ENCODE data around the gene XPR1. TPM values are rescaled to one million over a fixed set of nuclear protein-coding genes. Genes with fewer than 3 reads are reported as not detected.
"Not testable (repeated sequence)": the region's sequence is repeated elsewhere in the genome, so short reads cannot be mapped to it uniquely, and the experiment has no call there.

Gene XPR1
- total RNA-seq, 1 experiment from 2014 or later: 30.7 TPM

- H3K4me1 ChIP-seq (ENCODE audit: insufficient read depth, low read length, poor library complexity, severe bottlenecking): peaks cover 5% of the 10 kb centered on the region
- POLR2A ChIA-PET (ENCODE audit: low non-redundant PET): no interaction called here
- no peaks in the 10 kb centered on the region for H3K36me3 ChIP-seq (ENCODE audit: insufficient read depth, low read length, poor library complexity, severe bottlenecking)
- peak; percentile 54 for DNase-seq (ENCODE audit: low spot score)
- H3K27ac ChIP-seq (ENCODE audit: low read depth, low read length, poor library complexity, severe bottlenecking): peak overlapping the region; percentile 21
- H3K4me3 ChIP-seq (ENCODE audit: low read depth, low read length, poor library complexity, severe bottlenecking): no peak overlapping the region
- no peak for TF ChIP-seq CTCF (conservative IDR thresholded peaks at IDR 0.05; ENCODE audit: low read depth, low read length)
- TF ChIP-seq EZH2 (IDR thresholded peaks at IDR 0.05; ENCODE audit: borderline replicate concordance, low read depth, low read length, poor library complexity, severe bottlenecking): no peak
- H3K27me3 ChIP-seq (replicated peaks; ENCODE audit: insufficient read depth, low read depth, low read length, poor library complexity): no peaks in the 10 kb centered on the region
- peaks cover 8% of the 10 kb centered on the region for H3K9me3 ChIP-seq (ENCODE audit: low read depth, low read length, poor library complexity, severe bottlenecking)
- intact Hi-C loops (cut with micrococcal nuclease; ENCODE audit: unreplicated experiment): no loop called here
- CTCF ChIA-PET: no interaction called here
- BruUV-seq (replicated peaks): no TSS peak
Measured at GRCh38 chr1:180674603-180675530, 43.0 kb downstream of the XPR1 start.

- TF ChIP-seq CTCF (conservative IDR thresholded peaks at IDR 0.05; ENCODE audit: low read depth, low read length): no peak
- no peak for TF ChIP-seq EZH2 (IDR thresholded peaks at IDR 0.05; ENCODE audit: borderline replicate concordance, low read depth, low read length, poor library complexity, severe bottlenecking)
- ChIA-PET CTCF (no interaction called here), POLR2A (ENCODE audit: low non-redundant PET) (no interaction called here)
- no peak overlapping the region for H3K4me3 ChIP-seq (ENCODE audit: low read depth, low read length, poor library complexity, severe bottlenecking)
- peaks cover 4% of the 10 kb centered on the region for H3K9me3 ChIP-seq (ENCODE audit: low read depth, low read length, poor library complexity, severe bottlenecking)
- peaks cover 5% of the 10 kb centered on the region for H3K4me1 ChIP-seq (ENCODE audit: insufficient read depth, low read length, poor library complexity, severe bottlenecking)
- H3K36me3 ChIP-seq (ENCODE audit: insufficient read depth, low read length, poor library complexity, severe bottlenecking): no peaks in the 10 kb centered on the region
- peak; percentile 87 for DNase-seq (ENCODE audit: low spot score)
- no TSS peak for BruUV-seq (replicated peaks)
- H3K27me3 ChIP-seq (replicated peaks; ENCODE audit: insufficient read depth, low read depth, low read length, poor library complexity): no peaks in the 10 kb centered on the region
- no peak overlapping the region for H3K27ac ChIP-seq (ENCODE audit: low read depth, low read length, poor library complexity, severe bottlenecking)
- intact Hi-C loops (cut with micrococcal nuclease; ENCODE audit: unreplicated experiment): no loop called here
Measured at GRCh38 chr1:180675586-180675985, 43.8 kb downstream of the XPR1 start.

GRCh38 chr1:180680558-180681144, 48.8 kb downstream of the XPR1 start:
- ChIA-PET POLR2A (ENCODE audit: low non-redundant PET) (no interaction called here), CTCF (no interaction called here)
- intact Hi-C loops (cut with micrococcal nuclease; ENCODE audit: unreplicated experiment): no loop called here
- no peaks in the 10 kb centered on the region for H3K27me3 ChIP-seq (replicated peaks; ENCODE audit: insufficient read depth, low read depth, low read length, poor library complexity)
- no TSS peak for BruUV-seq (replicated peaks)
- no peaks in the 10 kb centered on the region for H3K36me3 ChIP-seq (ENCODE audit: insufficient read depth, low read length, poor library complexity, severe bottlenecking)
- peaks cover 5% of the 10 kb centered on the region for H3K4me1 ChIP-seq (ENCODE audit: insufficient read depth, low read length, poor library complexity, severe bottlenecking)
- H3K4me3 ChIP-seq (ENCODE audit: low read depth, low read length, poor library complexity, severe bottlenecking): no peak overlapping the region
- DNase-seq (ENCODE audit: low spot score): peak; percentile 5
- TF ChIP-seq EZH2 (IDR thresholded peaks at IDR 0.05; ENCODE audit: borderline replicate concordance, low read depth, low read length, poor library complexity, severe bottlenecking) (no peak), CTCF (conservative IDR thresholded peaks at IDR 0.05; ENCODE audit: low read depth, low read length) (no peak)
- H3K27ac ChIP-seq (ENCODE audit: low read depth, low read length, poor library complexity, severe bottlenecking): no peak overlapping the region
- H3K9me3 ChIP-seq (ENCODE audit: low read depth, low read length, poor library complexity, severe bottlenecking): no peaks in the 10 kb centered on the region

- H3K27me3 ChIP-seq (replicated peaks; ENCODE audit: insufficient read depth, low read depth, low read length, poor library complexity); H3K27ac ChIP-seq (ENCODE audit: low read depth, low read length, poor library complexity, severe bottlenecking); H3K36me3 ChIP-seq (ENCODE audit: insufficient read depth, low read length, poor library complexity, severe bottlenecking); intact Hi-C loops (cut with micrococcal nuclease; ENCODE audit: unreplicated experiment); H3K4me3 ChIP-seq (ENCODE audit: low read depth, low read length, poor library complexity, severe bottlenecking); DNase-seq (ENCODE audit: low spot score); CTCF ChIA-PET; POLR2A ChIA-PET (ENCODE audit: low non-redundant PET); H3K4me1 ChIP-seq (ENCODE audit: insufficient read depth, low read length, poor library complexity, severe bottlenecking); H3K9me3 ChIP-seq (ENCODE audit: low read depth, low read length, poor library complexity, severe bottlenecking); BruUV-seq (replicated peaks): not testable (repeated sequence)
Measured at GRCh38 chr1:180683117-180683516, 51.3 kb downstream of the XPR1 start.
